Measurements from ENCODE around the gene EML5.
"Not testable (repeated sequence)": the region's sequence is repeated elsewhere in the genome, so short reads cannot be mapped to it uniquely, and the experiment has no call there.

EML5 gene

GRCh38 chr14:88792473-88793258, at the start of gene EML5:
EML5 (minus strand) TSS chr14:88792953; CDS start chr14:88792503, 450 bp downstream.
- DNase-seq = peak; percentile 58

DNA sequence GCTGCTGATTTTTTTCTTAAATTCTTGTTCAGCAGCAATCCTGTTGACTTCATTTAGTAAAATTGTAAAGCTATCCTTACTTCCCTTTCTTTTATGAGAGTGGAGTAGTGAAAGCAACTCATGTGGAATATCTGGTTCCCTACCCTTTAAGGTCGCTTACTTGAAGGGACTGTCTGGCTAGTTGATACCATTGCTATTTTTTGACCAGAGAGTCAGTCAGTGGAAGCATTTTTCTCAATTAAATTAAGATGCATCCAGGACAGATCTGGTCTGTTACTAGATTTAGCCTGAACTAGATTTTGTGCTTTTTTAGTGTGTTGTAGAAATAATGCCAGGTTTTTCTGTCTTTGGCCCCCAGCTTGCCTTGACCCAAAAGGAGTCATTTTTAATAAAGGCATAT, 49.7 kb upstream of the EML5 start:
- no peak for DNase-seq

DNA sequence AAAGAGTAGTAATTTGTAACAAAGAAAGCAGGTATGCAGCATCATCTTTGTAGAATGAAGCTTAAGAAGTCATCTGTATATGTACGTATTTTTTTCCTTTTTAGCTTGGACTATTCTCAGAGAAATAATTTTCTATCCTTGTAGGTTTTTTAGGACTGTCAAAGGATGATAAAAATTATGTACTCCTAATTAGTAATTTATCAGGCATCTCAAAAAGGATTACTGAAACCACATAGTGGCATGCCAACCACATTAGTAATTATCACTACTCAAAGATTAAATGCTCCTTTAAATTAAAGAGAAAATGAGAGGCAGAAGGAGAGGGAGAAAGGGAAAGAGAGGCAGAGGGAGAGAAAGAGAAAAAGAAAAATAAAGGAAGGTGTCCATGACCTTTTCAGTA, 49.0 kb upstream of the EML5 start:
- DNase-seq = no peak

DNA sequence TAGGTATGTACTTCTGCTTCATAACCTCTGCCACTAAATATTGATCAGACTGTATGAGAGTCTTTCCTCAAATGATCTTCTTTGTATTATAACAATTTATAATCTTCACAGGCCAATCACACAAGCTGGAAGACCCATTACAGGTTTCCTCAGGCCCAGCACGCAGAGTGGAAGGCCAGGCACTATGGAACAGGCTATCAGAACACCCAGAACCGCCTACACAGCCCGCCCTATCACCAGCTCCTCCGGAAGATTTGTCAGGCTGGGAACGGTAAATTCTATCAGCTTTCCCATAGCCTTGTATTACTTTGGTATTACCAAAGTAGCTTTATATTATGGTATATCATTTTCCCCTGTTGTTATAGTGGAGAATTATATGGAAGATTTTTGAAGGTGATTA, 48.2 kb upstream of the EML5 start:
- no peak for DNase-seq

DNA sequence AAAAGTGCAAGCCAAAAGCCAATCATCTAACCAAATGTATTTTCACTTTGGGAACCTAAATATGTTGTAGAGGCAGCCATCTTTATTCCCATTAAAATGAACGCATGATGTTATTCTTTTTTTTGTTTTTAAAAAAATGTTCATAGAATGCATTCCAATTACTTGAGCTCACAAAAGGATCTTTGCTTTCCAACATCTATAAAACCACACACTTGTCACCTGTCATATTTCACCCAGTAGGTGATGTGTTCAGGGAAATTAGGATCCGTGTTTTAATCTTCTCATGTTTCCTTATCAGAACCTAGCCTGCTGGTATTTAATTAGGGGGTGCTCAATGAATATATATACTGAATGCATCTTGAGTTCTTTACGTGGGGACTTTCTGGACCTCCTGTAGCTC, 45.3 kb upstream of the EML5 start:
- no peak for DNase-seq

GRCh38 chr14:88837495-88837894, 44.7 kb upstream of the EML5 start:
- no peak for DNase-seq

DNA sequence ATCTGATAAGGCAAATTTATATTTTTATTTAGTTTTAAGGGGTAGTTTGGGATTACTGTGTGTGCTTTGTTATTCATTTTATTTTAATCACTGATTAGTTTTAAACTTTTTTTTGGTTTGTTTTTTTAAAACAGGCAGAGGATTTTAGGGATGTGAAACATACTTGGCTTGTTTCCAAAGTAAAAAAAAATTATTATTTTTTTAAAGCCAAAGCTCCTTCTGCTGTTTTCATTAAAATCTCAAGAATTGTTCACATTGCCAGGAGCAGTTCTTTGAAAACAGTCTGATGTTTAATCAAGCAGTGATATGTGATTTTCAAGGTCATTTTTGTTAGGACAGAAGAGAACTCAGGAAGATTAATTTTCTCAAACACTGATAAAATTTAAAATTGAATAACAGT, 42.9 kb upstream of the EML5 start:
- DNase-seq = no peak

DNA sequence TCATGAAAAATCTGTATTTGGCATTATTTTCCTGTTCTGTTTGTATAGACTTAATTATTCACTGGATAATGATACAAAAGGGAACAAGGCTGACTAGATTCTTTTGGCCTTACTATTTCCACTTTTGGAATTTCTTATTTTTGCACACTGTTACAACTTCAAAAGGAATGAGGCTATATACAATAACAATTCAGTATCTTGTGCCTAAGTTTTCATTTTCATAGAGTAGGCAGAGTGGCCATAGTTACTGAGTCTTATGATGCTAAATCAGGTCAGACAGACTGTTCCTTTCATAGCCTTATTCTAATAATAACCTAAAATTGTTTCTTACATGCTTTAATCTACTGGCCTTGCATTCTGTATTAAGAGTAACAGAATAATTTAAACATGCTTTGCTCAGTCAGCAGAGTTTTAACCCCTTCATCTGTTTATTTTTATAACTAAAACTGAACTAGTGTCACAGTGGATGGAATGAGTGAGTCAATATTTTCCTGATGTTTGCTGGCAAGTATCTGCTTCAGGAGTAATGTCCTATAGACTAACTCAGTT, 42.2 kb upstream of the EML5 start:
- DNase-seq = no peak

DNA sequence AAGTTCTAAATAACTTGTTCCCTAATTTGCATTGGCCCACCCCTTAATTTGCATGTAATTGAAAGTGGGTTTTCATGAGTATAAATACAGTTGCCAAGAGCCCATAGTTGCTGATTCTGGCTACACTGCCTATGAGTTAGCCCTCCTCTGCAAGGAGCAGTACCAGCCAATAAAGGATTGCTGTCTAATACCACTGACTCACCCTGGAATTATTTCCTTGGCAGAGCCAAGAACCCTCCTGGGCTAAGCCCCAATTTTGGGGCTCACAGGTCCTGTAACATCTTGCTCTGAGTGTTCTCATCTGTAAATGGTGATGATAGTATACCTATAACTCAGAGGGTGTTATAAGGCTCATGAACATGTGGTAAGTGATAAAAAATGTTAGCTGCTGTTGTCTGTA, 38.5 kb upstream of the EML5 start:
- no peak for DNase-seq

- DNase-seq = no peak
Observed at GRCh38 chr14:88829685-88830302, 37.0 kb upstream of the EML5 start.

- DNase-seq = no peak
Observed at GRCh38 chr14:88829188-88829587, 36.4 kb upstream of the EML5 start.

DNA sequence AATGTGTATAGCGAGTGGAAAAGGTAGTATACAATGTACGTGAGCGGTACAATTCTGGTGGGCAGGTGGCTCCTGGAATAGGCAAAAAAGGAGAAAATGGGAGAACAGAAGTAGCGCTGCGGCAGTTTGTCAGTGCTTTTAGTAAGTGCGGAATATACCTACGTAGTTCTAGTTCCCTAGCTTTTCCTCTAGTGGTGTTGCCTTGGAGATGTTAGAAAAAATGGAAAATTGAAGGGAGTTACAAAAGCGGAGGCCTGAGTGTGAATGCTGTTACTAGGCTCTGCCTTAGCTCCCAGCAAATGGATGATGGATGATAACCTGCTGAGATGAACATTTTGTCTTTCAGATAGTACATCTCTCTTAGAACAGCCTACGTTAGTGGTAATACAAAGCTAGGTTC, 32.8 kb upstream of the EML5 start:
- DNase-seq = no peak

GRCh38 chr14:88825078-88825458, 32.3 kb upstream of the EML5 start:
- no peak for DNase-seq

- DNase-seq = peak; percentile 85
Observed at GRCh38 chr14:88824314-88825077, 31.7 kb upstream of the EML5 start, which contains the start of gene TTC8. TTC8 (plus strand) TSS chr14:88824651; CDS start chr14:88824708, 57 bp downstream.

GRCh38 chr14:88823968-88824313, 31.2 kb upstream of the EML5 start:
- DNase-seq = no peak

- DNase-seq = no peak
Observed at GRCh38 chr14:88821888-88822287, 29.1 kb upstream of the EML5 start.

DNA sequence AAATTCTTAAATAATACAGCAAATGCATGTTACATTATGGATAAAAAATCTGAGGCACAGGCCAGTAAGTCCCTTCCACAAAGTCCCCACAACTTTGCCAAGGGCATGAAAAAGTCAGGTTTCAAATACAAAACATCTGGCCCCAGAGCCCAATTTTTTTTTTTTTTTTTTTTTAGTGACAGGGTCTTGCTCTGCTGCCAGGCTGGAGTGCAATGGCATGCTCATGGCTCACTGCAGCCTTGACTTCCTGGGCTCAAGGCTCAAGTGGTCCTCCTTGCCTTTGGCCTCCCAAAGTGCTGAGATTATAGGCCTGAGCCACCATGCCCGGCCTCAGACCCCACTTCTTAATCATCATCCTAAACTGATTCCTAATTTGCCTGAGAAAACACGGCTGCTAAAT, 28.6 kb upstream of the EML5 start:
- DNase-seq = no peak

GRCh38 chr14:88819674-88820073, 26.9 kb upstream of the EML5 start:
- DNase-seq = not testable (repeated sequence)

DNA sequence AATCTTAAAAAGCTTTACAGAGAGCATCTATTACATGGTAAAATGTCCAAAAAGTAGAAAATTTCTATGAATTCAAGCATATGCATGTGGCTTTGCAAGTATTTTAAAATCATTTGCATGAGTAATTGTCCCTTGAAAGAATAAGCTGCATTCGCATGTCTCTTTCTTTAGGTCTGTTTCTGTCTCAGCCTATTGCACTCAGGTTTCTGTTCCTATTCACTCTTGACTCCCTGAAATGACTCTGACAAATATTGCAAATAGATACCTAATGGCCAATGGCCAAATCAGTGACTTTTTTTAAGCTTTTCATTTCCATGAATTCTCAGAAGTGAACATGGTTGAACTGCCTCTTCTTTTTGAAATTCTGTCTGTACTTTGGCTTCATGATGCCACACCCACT, 25.3 kb upstream of the EML5 start:
- no peak for DNase-seq

GRCh38 chr14:88815980-88816379, 23.2 kb upstream of the EML5 start:
- DNase-seq = no peak

DNA sequence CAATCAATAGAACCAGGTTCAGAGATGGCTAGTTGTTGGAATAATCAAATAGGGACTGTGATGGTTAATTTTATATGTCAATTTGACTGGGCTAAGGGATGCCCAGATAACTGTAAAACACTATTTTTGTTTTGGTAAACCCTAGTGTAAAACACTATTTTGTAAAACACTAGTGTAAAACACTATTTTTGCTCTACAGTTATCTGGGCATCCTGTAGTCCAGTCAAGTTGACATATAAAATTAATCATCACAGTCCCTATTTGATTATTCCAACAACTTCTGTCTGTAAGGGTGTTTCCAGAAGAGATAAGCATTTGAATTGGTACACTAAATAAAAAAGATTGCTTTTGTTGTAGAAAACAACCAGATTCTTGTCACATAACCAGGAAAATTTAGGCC, 15.6 kb upstream of the EML5 start:
- DNase-seq = no peak

DNA sequence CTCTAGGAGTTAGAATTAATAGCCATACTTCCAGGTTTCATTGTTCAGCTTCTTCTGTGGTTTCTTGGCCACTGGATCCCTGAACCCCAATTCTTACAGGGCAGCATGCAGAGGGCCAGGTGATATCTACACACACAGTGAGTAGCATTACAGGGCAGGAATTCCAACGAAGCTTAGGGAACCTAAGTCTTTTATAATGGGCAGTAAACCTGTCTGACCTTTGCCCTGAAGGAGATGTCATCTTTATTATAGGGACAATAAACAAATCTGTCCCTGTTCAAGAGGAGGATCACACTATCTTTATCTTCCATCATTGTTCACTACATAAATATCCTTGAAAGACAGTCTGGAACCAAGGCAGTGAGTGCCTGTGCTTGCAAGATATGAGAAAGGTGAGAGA, 11.7 kb upstream of the EML5 start:
- DNase-seq = no peak

DNA sequence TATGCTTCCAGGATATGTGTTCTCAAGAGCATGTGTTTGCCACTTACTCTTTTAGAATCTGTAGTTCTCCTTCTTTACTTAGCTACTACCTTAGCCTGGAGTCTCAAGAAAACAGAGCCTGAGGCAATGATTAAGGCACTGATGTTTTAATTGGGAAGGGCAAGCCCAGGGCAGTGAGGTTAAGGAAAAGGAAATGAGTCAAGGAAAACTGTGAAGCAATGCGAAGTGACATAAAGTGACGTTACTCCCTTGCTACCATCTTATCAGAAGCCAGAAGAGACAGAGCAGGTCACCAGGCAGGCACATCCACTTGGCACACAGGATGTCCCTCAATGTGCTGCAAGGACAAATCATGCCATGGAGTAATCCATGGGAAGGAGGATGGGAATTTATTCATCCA, 11.3 kb upstream of the EML5 start:
- no peak for DNase-seq

- no peak for DNase-seq
Observed at GRCh38 chr14:88802596-88802995, 9.8 kb upstream of the EML5 start.
